Endothelial cell (in vitro differentiated cells): Measurements from ENCODE around the gene TSSK2. TPM values are rescaled to one million over a fixed set of nuclear protein-coding genes. Genes with fewer than 3 reads are reported as not detected.
A peak's percentile ranks its signal among the peaks of the same experiment; 100 is the strongest.

ENCODE experiments used
- DNase-seq: peaks from one replicate; pipeline ENCODE4 v3.0.0; 2021; ENCODE audit warnings: low spot score
- H3K27ac Mint-ChIP-seq: one replicate; pipeline ENCODE4 v1.8.0; 2021; ENCODE audit warnings: mixed read lengths, inconsistent platforms; ENCODE audit not compliant: unreplicated experiment
- H3K27me3 Mint-ChIP-seq: one replicate; pipeline ENCODE4 v1.8.0; 2021; ENCODE audit warnings: mild to moderate bottlenecking, moderate library complexity, mixed read lengths, inconsistent platforms; ENCODE audit not compliant: unreplicated experiment
- H3K36me3 Mint-ChIP-seq: one replicate; pipeline ENCODE4 v1.8.0; 2021; ENCODE audit warnings: mild to moderate bottlenecking, low read depth, mixed read lengths, inconsistent platforms; ENCODE audit not compliant: unreplicated experiment
- H3K4me1 Mint-ChIP-seq: one replicate; pipeline ENCODE4 v1.8.0; 2021; ENCODE audit warnings: mild to moderate bottlenecking, mixed read lengths, inconsistent platforms; ENCODE audit not compliant: unreplicated experiment
- H3K4me3 Mint-ChIP-seq: one replicate; pipeline ENCODE4 v1.8.0; 2021; ENCODE audit warnings: mild to moderate bottlenecking, mixed read lengths, inconsistent platforms; ENCODE audit not compliant: unreplicated experiment
- H3K9me3 Mint-ChIP-seq: one replicate; pipeline ENCODE4 v1.8.0; 2021; ENCODE audit warnings: mixed read lengths, inconsistent platforms; ENCODE audit not compliant: unreplicated experiment
- CTCF ChIP-seq: fragments of 200-600 bp; sonication (generic); IDR thresholded peaks from one replicate; pipeline ENCODE4 v1.5.0; 2021; ENCODE audit warnings: antibody characterized with exemption; ENCODE audit not compliant: unreplicated experiment
- total RNA-seq: library from RNA; stranded (reverse); fragmentation: NEBNext Ultra II Directional; extraction: Animal tissue kit (Norgen Biotek cat#: 25700); gene quantifications from one replicate; pipeline ENCODE4 v1.2.1, GENCODE V29; 2021; ENCODE audit not compliant: unreplicated experiment

Gene TSSK2
- total RNA-seq, 1 donor from 2014 or later: not detected

GRCh38 chr22:19085233-19085718, 45.8 kb upstream of the TSSK2 start:
- DNase-seq: peak; percentile 9
- Mint-ChIP-seq H3K36me3 (peaks cover 9% of the 10 kb centered on the region), H3K27me3 (peaks cover 2% of the 10 kb centered on the region), H3K9me3 (no peaks in the 10 kb centered on the region), H3K4me1 (peaks cover 15% of the 10 kb centered on the region), H3K27ac (peak overlapping the region; percentile 95), H3K4me3 (peak overlapping the region; percentile 57)
- no peak for TF ChIP-seq CTCF

- no peak overlapping the region for H3K4me3 Mint-ChIP-seq
- H3K4me1 Mint-ChIP-seq: peaks cover 15% of the 10 kb centered on the region
- H3K36me3 Mint-ChIP-seq: peaks cover 9% of the 10 kb centered on the region
- H3K9me3 Mint-ChIP-seq: no peaks in the 10 kb centered on the region
- H3K27me3 Mint-ChIP-seq: peaks cover 2% of the 10 kb centered on the region
- H3K27ac Mint-ChIP-seq: peak overlapping the region; percentile 74
- no peak for TF ChIP-seq CTCF
- DNase-seq: no peak
These were observed 44.7 kb upstream of the TSSK2 start for GRCh38 chr22:19086417-19086816.

GRCh38 chr22:19086896-19087295, 44.2 kb upstream of the TSSK2 start:
- TF ChIP-seq CTCF: no peak
- H3K4me3 Mint-ChIP-seq: no peak overlapping the region
- H3K27ac Mint-ChIP-seq: peak overlapping the region; percentile 74
- no peaks in the 10 kb centered on the region for H3K9me3 Mint-ChIP-seq
- H3K27me3 Mint-ChIP-seq: peaks cover 2% of the 10 kb centered on the region
- no peak for DNase-seq
- peaks cover 9% of the 10 kb centered on the region for H3K36me3 Mint-ChIP-seq
- H3K4me1 Mint-ChIP-seq: peaks cover 15% of the 10 kb centered on the region

- peaks cover 18% of the 10 kb centered on the region for H3K4me1 Mint-ChIP-seq
- no peak overlapping the region for H3K27ac Mint-ChIP-seq
- H3K27me3 Mint-ChIP-seq: peaks cover 2% of the 10 kb centered on the region
- DNase-seq: no peak
- TF ChIP-seq CTCF: no peak
- no peaks in the 10 kb centered on the region for H3K9me3 Mint-ChIP-seq
- H3K36me3 Mint-ChIP-seq: peaks cover 4% of the 10 kb centered on the region
- H3K4me3 Mint-ChIP-seq: no peak overlapping the region
These were observed 42.1 kb upstream of the TSSK2 start for GRCh38 chr22:19088866-19089595.

GRCh38 chr22:19090183-19090582, 40.9 kb upstream of the TSSK2 start:
- H3K9me3 Mint-ChIP-seq: no peaks in the 10 kb centered on the region
- peaks cover 2% of the 10 kb centered on the region for H3K27me3 Mint-ChIP-seq
- H3K4me1 Mint-ChIP-seq: peaks cover 15% of the 10 kb centered on the region
- no peak for DNase-seq
- H3K4me3 Mint-ChIP-seq: no peak overlapping the region
- no peak for TF ChIP-seq CTCF
- peaks cover 4% of the 10 kb centered on the region for H3K36me3 Mint-ChIP-seq
- no peak overlapping the region for H3K27ac Mint-ChIP-seq
